Transverse colon (tissue), 3 donors: ENCODE data around the gene DEAF1.

Experiments used
- POLR2A ChIP-seq: fragments of 450-650 bp; IDR thresholded peaks from one replicate; pipeline ENCODE4 v1.6.1; 2016; ENCODE audit warnings: antibody characterized with exemption, mild to moderate bottlenecking, moderate library complexity
- TF ChIP-seq, protein P1 (sequence below), 5 experiments: fragments of 200-600 bp in 3 of 5; fragments of 450-650 bp in 2 of 5; sonication (generic) in 3 of 5; IDR thresholded peaks; 1 replicate in 2 of 5; 2 replicates in 3 of 5; pipeline ENCODE4 v1.5.1; 2016 to 2017; ENCODE audit warnings: antibody characterized with exemption in 5 of 5, inconsistent platforms in 3 of 5, mild to moderate bottlenecking in 2 of 5, moderate library complexity in 1 of 5

DNA sequence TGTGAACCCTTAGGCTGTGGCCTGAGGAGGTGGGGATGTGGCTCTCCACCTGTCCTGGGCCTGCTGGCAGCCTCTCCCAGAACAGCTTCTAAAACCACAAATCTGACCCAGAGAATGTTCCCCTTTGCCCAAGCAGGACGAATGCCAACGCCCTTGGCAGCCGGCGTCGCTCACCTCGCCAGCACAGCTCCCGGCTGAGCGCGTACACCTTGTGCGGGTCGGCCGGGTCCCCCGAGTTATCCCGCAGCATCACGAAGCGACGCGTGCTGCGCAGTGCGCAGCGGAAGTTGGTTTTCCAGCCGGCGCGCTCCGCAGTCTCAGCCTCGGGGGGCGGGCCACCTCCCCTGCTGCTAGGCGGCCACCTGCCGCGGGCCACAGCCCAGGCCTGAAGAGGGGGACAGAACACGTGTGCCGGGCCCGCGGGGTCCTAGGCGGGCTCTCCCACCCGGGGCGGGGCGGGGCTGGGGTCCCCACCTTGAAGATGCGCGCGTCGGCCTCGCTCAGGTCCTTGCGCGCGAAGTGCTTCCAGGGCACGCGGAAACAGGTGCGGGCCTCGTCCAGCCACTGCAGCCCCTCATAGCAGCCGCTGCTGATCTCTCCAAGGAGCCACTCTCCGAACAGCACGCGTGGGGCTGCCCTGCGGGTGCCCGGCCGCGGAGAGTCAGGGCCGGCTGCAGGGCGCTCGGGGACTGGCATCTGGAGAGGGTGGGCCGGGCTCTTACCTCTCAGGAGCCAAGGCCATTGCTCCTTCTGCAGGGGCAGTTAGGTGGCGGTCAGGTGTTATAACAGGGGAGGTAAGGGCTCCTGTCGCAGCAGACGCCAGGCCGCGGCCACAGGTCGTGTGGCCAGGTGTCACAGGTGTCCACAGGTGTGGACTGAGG, 80.2 kb downstream of the DEAF1 start:
- TF ChIP-seq, protein P1, sequence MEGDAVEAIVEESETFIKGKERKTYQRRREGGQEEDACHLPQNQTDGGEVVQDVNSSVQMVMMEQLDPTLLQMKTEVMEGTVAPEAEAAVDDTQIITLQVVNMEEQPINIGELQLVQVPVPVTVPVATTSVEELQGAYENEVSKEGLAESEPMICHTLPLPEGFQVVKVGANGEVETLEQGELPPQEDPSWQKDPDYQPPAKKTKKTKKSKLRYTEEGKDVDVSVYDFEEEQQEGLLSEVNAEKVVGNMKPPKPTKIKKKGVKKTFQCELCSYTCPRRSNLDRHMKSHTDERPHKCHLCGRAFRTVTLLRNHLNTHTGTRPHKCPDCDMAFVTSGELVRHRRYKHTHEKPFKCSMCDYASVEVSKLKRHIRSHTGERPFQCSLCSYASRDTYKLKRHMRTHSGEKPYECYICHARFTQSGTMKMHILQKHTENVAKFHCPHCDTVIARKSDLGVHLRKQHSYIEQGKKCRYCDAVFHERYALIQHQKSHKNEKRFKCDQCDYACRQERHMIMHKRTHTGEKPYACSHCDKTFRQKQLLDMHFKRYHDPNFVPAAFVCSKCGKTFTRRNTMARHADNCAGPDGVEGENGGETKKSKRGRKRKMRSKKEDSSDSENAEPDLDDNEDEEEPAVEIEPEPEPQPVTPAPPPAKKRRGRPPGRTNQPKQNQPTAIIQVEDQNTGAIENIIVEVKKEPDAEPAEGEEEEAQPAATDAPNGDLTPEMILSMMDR (IDR thresholded peaks at IDR 0.05), result no peak
- no peak for TF ChIP-seq POLR2A
